GM12878 (cell line): ENCODE results near the gene AMY2B. TPM values are rescaled to one million over a fixed set of nuclear protein-coding genes. Genes with fewer than 3 reads are reported as not detected.
A peak's percentile ranks its signal among the peaks of the same experiment; 100 is the strongest.

Experiments
- FOS ChIP-seq: IDR thresholded peaks from 3 replicates; pipeline ENCODE4 v1.6.1; 2011; ENCODE audit warnings: borderline replicate concordance; ENCODE audit not compliant: insufficient read length; ENCODE audit errors: extremely low read depth
- MTA2 ChIP-seq: fragments of 450-650 bp; IDR thresholded peaks from 2 replicates; pipeline ENCODE4 v1.6.1; 2016; ENCODE audit warnings: low read depth, mild to moderate bottlenecking, moderate library complexity
- MXI1 ChIP-seq: fragments of 150-350 bp; IDR thresholded peaks from 2 replicates; pipeline ENCODE4 v1.6.1; 2011; ENCODE audit warnings: low read depth, mild to moderate bottlenecking, inconsistent platforms, low read length, improper control_type of control experiment
- POLR2AphosphoS2 ChIP-seq: IDR thresholded peaks from 2 replicates; pipeline ENCODE4 v1.6.1; 2011; ENCODE audit warnings: low read depth, mild to moderate bottlenecking, low read length, improper control_type of control experiment, moderate library complexity
- POLR2AphosphoS5 ChIP-seq: IDR thresholded peaks from 2 replicates; pipeline ENCODE4 v1.6.1; 2011; ENCODE audit warnings: mild to moderate bottlenecking, low read length, inconsistent platforms
- SIN3A ChIP-seq: IDR thresholded peaks from 2 replicates; pipeline ENCODE4 v1.6.1; 2012; ENCODE audit warnings: low read depth, low read length, improper control_type of control experiment
- TCF12 ChIP-seq: IDR thresholded peaks from 2 replicates; pipeline ENCODE4 v1.6.1; 2011; ENCODE audit warnings: low read depth, mild to moderate bottlenecking, low read length
- polyA plus RNA-seq, 11 experiments: library from polyadenylated mRNA; depleted of rRNA in 4 of 11; unstranded in 6 of 11; stranded (reverse) in 5 of 11; fragments of >200 nt; fragmentation: Nextera tagmentation in 4 of 11; fragmentation: Illumina TruSeq in 1 of 11; extraction: Ambion mirVana in 4 of 11; extraction: Trizol in 1 of 11; gene quantifications; 1 replicate in 1 of 11; 2 replicates in 10 of 11; pipeline versions ENCODE4 v1.2.1 to v1.2.3, GENCODE V29; 2011 to 2016; ENCODE audit warnings: inconsistent platforms in 2 of 11, missing spikeins in 2 of 11, low read depth in 1 of 11
- total RNA-seq, 4 experiments: library from RNA; depleted of rRNA in 3 of 4; stranded (reverse); fragments of >200 nt in 3 of 4; fragmentation: Illumina TruSeq in 1 of 4; extraction: Trizol in 1 of 4; gene quantifications; 2 replicates each; pipeline versions ENCODE4 v1.2.1 to v1.2.3, GENCODE V29; 2013 to 2021
- TF ChIP-seq, protein P1 (sequence below): IDR thresholded peaks from 2 replicates; pipeline ENCODE4 v1.6.1; 2012; ENCODE audit warnings: low read depth, low read length, improper control_type of control experiment
- TF ChIP-seq, protein P2 (sequence below): fragments of 450-650 bp; IDR thresholded peaks from 2 replicates; pipeline ENCODE4 v1.6.1; 2017; ENCODE audit warnings: mild to moderate bottlenecking, moderate library complexity
- TF ChIP-seq, protein P3 (sequence below): fragments of 150-350 bp; IDR thresholded peaks from 2 replicates; pipeline ENCODE4 v1.6.1; 2016; ENCODE audit warnings: low read depth, low read length
- TF ChIP-seq, protein P4 (sequence below): fragments of 450-650 bp; IDR thresholded peaks from 2 replicates; pipeline ENCODE4 v1.6.1; 2016; ENCODE audit warnings: mild to moderate bottlenecking, moderate library complexity, borderline replicate concordance
- TF ChIP-seq, protein P5 (sequence below): fragments of 450-650 bp; formaldehyde crosslinking; IDR thresholded peaks from 2 replicates; pipeline ENCODE4 v1.5.0; 2022; ENCODE audit warnings: mild to moderate bottlenecking, missing genetic modification characterization

The AMY2B gene
- total and polyA plus RNA-seq, 10 of the 15 experiments (the other 5 are each of a cell fraction or from before 2014, with no cell fraction given) = 2.1 to 9.9 (median 4.8) TPM

DNA sequence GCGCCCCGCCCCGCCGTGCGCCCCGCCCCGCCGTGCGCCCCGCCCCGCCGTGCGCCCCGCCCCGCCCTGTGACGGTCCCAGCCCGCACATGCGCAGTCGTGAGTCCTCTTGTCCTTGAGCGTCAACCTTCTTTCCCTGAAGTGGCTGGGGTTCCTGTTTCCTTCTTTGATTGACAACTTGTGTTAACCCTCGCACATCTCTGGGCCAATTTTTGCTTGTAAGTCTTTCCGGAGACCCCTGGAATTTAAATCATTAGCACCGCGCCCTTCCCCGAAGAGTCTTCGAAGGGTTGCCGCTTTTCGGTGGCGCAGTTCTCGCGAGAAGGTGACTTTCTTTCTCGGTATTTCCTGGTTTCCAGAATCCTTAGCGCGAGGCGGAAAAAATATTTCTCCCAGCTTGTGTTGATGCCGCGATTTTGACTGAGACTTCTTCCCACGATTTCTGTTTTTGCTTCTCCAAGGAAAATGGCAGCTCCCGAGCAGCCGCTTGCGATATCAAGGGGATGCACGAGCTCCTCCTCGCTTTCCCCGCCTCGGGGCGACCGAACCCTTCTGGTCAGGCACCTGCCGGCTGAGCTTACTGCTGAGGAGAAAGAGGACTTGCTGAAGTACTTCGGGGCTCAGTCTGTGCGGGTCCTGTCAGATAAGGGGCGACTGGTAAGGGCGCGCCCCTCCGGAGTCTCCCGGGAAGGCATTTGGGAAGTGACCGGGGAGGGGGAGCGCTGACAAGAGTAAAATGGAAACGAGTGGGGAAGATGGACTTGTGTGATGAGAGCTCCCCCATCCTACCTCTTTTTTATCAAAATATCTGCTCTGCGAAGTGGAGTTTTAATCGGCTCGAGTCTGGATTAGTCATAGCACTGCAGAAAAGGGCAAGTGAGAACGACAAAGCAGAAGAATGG lies 45.5 kb upstream of the AMY2B start, which contains the start of gene RNPC3 (continued):
- TF ChIP-seq, protein P1, sequence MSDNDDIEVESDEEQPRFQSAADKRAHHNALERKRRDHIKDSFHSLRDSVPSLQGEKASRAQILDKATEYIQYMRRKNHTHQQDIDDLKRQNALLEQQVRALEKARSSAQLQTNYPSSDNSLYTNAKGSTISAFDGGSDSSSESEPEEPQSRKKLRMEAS = peak; percentile 50; the same call in 1 of the 2 replicates
- peak; percentile 78 for TF ChIP-seq MXI1
- no peak for TF ChIP-seq SIN3A
- TF ChIP-seq FOS = no peak
- TF ChIP-seq, protein P2, sequence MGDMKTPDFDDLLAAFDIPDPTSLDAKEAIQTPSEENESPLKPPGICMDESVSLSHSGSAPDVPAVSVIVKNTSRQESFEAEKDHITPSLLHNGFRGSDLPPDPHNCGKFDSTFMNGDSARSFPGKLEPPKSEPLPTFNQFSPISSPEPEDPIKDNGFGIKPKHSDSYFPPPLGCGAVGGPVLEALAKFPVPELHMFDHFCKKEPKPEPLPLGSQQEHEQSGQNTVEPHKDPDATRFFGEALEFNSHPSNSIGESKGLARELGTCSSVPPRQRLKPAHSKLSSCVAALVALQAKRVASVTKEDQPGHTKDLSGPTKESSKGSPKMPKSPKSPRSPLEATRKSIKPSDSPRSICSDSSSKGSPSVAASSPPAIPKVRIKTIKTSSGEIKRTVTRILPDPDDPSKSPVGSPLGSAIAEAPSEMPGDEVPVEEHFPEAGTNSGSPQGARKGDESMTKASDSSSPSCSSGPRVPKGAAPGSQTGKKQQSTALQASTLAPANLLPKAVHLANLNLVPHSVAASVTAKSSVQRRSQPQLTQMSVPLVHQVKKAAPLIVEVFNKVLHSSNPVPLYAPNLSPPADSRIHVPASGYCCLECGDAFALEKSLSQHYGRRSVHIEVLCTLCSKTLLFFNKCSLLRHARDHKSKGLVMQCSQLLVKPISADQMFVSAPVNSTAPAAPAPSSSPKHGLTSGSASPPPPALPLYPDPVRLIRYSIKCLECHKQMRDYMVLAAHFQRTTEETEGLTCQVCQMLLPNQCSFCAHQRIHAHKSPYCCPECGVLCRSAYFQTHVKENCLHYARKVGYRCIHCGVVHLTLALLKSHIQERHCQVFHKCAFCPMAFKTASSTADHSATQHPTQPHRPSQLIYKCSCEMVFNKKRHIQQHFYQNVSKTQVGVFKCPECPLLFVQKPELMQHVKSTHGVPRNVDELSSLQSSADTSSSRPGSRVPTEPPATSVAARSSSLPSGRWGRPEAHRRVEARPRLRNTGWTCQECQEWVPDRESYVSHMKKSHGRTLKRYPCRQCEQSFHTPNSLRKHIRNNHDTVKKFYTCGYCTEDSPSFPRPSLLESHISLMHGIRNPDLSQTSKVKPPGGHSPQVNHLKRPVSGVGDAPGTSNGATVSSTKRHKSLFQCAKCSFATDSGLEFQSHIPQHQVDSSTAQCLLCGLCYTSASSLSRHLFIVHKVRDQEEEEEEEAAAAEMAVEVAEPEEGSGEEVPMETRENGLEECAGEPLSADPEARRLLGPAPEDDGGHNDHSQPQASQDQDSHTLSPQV = no peak
- peak; percentile 57; the same call in 1 of the 2 replicates for TF ChIP-seq POLR2AphosphoS2
- TF ChIP-seq, protein P3, sequence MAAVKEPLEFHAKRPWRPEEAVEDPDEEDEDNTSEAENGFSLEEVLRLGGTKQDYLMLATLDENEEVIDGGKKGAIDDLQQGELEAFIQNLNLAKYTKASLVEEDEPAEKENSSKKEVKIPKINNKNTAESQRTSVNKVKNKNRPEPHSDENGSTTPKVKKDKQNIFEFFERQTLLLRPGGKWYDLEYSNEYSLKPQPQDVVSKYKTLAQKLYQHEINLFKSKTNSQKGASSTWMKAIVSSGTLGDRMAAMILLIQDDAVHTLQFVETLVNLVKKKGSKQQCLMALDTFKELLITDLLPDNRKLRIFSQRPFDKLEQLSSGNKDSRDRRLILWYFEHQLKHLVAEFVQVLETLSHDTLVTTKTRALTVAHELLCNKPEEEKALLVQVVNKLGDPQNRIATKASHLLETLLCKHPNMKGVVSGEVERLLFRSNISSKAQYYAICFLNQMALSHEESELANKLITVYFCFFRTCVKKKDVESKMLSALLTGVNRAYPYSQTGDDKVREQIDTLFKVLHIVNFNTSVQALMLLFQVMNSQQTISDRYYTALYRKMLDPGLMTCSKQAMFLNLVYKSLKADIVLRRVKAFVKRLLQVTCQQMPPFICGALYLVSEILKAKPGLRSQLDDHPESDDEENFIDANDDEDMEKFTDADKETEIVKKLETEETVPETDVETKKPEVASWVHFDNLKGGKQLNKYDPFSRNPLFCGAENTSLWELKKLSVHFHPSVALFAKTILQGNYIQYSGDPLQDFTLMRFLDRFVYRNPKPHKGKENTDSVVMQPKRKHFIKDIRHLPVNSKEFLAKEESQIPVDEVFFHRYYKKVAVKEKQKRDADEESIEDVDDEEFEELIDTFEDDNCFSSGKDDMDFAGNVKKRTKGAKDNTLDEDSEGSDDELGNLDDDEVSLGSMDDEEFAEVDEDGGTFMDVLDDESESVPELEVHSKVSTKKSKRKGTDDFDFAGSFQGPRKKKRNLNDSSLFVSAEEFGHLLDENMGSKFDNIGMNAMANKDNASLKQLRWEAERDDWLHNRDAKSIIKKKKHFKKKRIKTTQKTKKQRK = no peak
- peak; percentile 15; the same call in 1 of the 2 replicates for TF ChIP-seq MTA2
- peak; percentile 82 for TF ChIP-seq POLR2AphosphoS5
- TF ChIP-seq, protein P4, sequence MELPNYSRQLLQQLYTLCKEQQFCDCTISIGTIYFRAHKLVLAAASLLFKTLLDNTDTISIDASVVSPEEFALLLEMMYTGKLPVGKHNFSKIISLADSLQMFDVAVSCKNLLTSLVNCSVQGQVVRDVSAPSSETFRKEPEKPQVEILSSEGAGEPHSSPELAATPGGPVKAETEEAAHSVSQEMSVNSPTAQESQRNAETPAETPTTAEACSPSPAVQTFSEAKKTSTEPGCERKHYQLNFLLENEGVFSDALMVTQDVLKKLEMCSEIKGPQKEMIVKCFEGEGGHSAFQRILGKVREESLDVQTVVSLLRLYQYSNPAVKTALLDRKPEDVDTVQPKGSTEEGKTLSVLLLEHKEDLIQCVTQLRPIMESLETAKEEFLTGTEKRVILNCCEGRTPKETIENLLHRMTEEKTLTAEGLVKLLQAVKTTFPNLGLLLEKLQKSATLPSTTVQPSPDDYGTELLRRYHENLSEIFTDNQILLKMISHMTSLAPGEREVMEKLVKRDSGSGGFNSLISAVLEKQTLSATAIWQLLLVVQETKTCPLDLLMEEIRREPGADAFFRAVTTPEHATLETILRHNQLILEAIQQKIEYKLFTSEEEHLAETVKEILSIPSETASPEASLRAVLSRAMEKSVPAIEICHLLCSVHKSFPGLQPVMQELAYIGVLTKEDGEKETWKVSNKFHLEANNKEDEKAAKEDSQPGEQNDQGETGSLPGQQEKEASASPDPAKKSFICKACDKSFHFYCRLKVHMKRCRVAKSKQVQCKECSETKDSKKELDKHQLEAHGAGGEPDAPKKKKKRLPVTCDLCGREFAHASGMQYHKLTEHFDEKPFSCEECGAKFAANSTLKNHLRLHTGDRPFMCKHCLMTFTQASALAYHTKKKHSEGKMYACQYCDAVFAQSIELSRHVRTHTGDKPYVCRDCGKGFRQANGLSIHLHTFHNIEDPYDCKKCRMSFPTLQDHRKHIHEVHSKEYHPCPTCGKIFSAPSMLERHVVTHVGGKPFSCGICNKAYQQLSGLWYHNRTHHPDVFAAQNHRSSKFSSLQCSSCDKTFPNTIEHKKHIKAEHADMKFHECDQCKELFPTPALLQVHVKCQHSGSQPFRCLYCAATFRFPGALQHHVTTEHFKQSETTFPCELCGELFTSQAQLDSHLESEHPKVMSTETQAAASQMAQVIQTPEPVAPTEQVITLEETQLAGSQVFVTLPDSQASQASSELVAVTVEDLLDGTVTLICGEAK = peak; percentile 14; the same call in 1 of the 2 replicates
- no peak for TF ChIP-seq TCF12
- TF ChIP-seq, protein P5, sequence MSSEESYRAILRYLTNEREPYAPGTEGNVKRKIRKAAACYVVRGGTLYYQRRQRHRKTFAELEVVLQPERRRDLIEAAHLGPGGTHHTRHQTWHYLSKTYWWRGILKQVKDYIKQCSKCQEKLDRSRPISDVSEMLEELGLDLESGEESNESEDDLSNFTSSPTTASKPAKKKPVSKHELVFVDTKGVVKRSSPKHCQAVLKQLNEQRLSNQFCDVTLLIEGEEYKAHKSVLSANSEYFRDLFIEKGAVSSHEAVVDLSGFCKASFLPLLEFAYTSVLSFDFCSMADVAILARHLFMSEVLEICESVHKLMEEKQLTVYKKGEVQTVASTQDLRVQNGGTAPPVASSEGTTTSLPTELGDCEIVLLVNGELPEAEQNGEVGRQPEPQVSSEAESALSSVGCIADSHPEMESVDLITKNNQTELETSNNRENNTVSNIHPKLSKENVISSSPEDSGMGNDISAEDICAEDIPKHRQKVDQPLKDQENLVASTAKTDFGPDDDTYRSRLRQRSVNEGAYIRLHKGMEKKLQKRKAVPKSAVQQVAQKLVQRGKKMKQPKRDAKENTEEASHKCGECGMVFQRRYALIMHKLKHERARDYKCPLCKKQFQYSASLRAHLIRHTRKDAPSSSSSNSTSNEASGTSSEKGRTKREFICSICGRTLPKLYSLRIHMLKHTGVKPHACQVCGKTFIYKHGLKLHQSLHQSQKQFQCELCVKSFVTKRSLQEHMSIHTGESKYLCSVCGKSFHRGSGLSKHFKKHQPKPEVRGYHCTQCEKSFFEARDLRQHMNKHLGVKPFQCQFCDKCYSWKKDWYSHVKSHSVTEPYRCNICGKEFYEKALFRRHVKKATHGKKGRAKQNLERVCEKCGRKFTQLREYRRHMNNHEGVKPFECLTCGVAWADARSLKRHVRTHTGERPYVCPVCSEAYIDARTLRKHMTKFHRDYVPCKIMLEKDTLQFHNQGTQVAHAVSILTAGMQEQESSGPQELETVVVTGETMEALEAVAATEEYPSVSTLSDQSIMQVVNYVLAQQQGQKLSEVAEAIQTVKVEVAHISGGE (CRISPR knock-in tag) = no peak
